ENCODE results near the gene LHX4. TPM values are rescaled to one million over a fixed set of nuclear protein-coding genes. Genes with fewer than 3 reads are reported as not detected.

Gene LHX4
- total and polyA plus RNA-seq, 3 experiments from 2014 or later = 0.08 TPM; not detected in 2

GRCh38 chr1:180274221-180274620 lies 44.2 kb downstream of the LHX4 start:
- no peaks in the 10 kb centered on the region for H3K36me3 ChIP-seq (ENCODE audit: insufficient read depth, low read length)
- H3K9me3 ChIP-seq (ENCODE audit: low read length) = no peaks in the 10 kb centered on the region
- H3K27me3 ChIP-seq (ENCODE audit: insufficient read depth, low read length, poor library complexity, severe bottlenecking) = no peaks in the 10 kb centered on the region
- Mint-ChIP-seq H3K27me3 (peaks cover 0 to 4% of the 10 kb centered on the region in 2 donors), H3K4me3 (no peak overlapping the region), H3K36me3 (peaks cover 3 to 57% (median 15%) of the 10 kb centered on the region in 3 donors), H3K27ac (no peak overlapping the region), H3K9me3 (no peaks in the 10 kb centered on the region), H3K4me1 (no peaks in the 10 kb centered on the region)
- ChIA-PET POLR2A (no interaction called here), CTCF (no interaction called here)
- H3K4me3 ChIP-seq (ENCODE audit: low read length) = no peak overlapping the region
- no peaks in the 10 kb centered on the region for H3K4me1 ChIP-seq (ENCODE audit: insufficient read depth, low read length)
- H3K27ac ChIP-seq (ENCODE audit: low read depth, low read length) = no peak overlapping the region
- no peak for DNase-seq

DNA sequence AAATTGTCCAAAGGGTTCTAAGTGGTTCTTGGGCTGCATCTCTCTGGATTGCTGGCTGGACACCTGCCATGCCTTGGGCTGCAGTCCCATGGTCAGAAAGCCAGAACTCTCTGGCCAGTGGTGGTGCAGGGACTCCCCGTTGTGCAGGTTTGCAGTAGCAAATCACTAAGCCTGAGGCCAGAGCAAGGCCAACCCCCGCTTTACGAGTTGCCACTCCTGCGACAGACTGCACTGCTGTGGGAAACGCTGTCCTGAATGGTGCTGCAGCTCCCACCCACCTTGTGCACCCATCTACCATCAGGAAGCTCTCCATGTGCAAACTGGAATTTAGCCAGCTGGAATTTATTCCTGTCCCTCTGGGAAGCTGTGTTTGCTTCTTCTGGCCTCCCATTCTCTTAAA lies 45.7 kb downstream of the LHX4 start:
- no peaks in the 10 kb centered on the region for H3K9me3 ChIP-seq (ENCODE audit: low read length)
- H3K36me3 ChIP-seq (ENCODE audit: insufficient read depth, low read length) = no peaks in the 10 kb centered on the region
- ChIA-PET CTCF (no interaction called here), POLR2A (no interaction called here)
- no peak overlapping the region for H3K4me3 ChIP-seq (ENCODE audit: low read length)
- no peaks in the 10 kb centered on the region for H3K27me3 ChIP-seq (ENCODE audit: insufficient read depth, low read length, poor library complexity, severe bottlenecking)
- H3K4me1 ChIP-seq (ENCODE audit: insufficient read depth, low read length) = no peaks in the 10 kb centered on the region
- H3K27ac ChIP-seq (ENCODE audit: low read depth, low read length) = no peak overlapping the region
- H3K4me3 Mint-ChIP-seq = no peak overlapping the region
- DNase-seq = no peak
- no peaks in the 10 kb centered on the region for H3K9me3 Mint-ChIP-seq
- H3K4me1 Mint-ChIP-seq = no peaks in the 10 kb centered on the region
- H3K27ac Mint-ChIP-seq = no peak overlapping the region
- peaks cover 0 to 3% of the 10 kb centered on the region in 2 donors for H3K27me3 Mint-ChIP-seq
- H3K36me3 Mint-ChIP-seq = peaks cover 9 to 62% (median 20%) of the 10 kb centered on the region in 3 donors

DNA sequence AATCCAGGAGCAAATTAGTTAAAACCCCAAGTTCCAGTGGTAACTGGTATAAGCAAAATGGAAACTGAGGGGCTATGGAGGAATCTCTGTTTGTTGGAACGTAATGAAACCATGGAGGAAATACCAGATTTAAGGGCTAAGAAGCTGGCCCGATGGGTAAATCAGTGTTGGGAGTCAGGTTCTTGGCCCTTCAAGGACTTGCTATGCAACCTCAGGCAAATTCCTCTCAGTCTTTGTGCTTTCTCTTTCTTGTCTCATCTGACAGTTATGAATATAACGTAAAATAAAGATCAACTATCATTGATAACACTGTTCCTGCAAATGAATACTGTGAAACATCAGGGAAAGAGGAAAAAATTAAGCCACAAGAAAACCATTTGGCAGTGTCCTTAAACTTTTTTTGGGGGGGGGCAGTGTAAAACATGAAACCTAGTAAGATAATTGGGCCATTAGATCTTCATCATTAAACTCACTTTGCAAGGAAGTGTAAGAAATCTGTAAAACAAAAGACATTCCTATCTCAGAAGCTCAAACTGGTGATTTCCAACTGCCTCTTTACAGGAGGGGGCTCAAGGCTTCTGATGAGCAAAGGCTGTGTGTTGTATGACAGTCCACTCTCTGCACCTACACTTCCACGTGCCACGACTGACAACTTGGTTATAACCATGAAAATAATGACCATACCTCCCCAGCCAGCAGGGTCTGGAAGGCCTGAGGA lies 47.6 kb downstream of the LHX4 start:
- Mint-ChIP-seq H3K9me3 (no peaks in the 10 kb centered on the region), H3K36me3 (peaks cover 9 to 77% (median 26%) of the 10 kb centered on the region in 3 donors), H3K27ac (no peak overlapping the region), H3K4me1 (no peaks in the 10 kb centered on the region), H3K4me3 (no peak overlapping the region), H3K27me3 (no peaks in the 10 kb centered on the region)
- Histone ChIP-seq H3K4me1 (ENCODE audit: insufficient read depth, low read length) (no peaks in the 10 kb centered on the region), H3K27ac (ENCODE audit: low read depth, low read length) (no peak overlapping the region), H3K4me3 (ENCODE audit: low read length) (no peak overlapping the region), H3K27me3 (ENCODE audit: insufficient read depth, low read length, poor library complexity, severe bottlenecking) (no peaks in the 10 kb centered on the region), H3K36me3 (ENCODE audit: insufficient read depth, low read length) (no peaks in the 10 kb centered on the region), H3K9me3 (ENCODE audit: low read length) (no peaks in the 10 kb centered on the region)
- no peak for DNase-seq
- CTCF ChIA-PET = no interaction called here
- POLR2A ChIA-PET = no interaction called here

- Histone ChIP-seq H3K4me3 (ENCODE audit: low read length) (no peak overlapping the region), H3K9me3 (ENCODE audit: low read length) (no peaks in the 10 kb centered on the region), H3K4me1 (ENCODE audit: insufficient read depth, low read length) (no peaks in the 10 kb centered on the region), H3K27me3 (ENCODE audit: insufficient read depth, low read length, poor library complexity, severe bottlenecking) (no peaks in the 10 kb centered on the region), H3K36me3 (ENCODE audit: insufficient read depth, low read length) (no peaks in the 10 kb centered on the region), H3K27ac (ENCODE audit: low read depth, low read length) (no peak overlapping the region)
- Mint-ChIP-seq H3K9me3 (no peaks in the 10 kb centered on the region), H3K4me1 (no peaks in the 10 kb centered on the region), H3K36me3 (peaks cover 9 to 77% (median 26%) of the 10 kb centered on the region in 3 donors), H3K27ac (no peak overlapping the region), H3K4me3 (no peak overlapping the region), H3K27me3 (no peaks in the 10 kb centered on the region)
- DNase-seq = no peak
- POLR2A ChIA-PET = no interaction called here
- CTCF ChIA-PET = no interaction called here
Measured at GRCh38 chr1:180278194-180278515, 48.1 kb downstream of the LHX4 start.

GRCh38 chr1:180278596-180279395 lies 48.7 kb downstream of the LHX4 start:
- CTCF ChIA-PET = no interaction called here
- H3K27me3 ChIP-seq (ENCODE audit: insufficient read depth, low read length, poor library complexity, severe bottlenecking) = no peaks in the 10 kb centered on the region
- Mint-ChIP-seq H3K9me3 (no peaks in the 10 kb centered on the region), H3K4me1 (no peaks in the 10 kb centered on the region), H3K36me3 (peaks cover 9 to 75% (median 26%) of the 10 kb centered on the region in 3 donors), H3K27ac (peak overlapping the region in 1 of 8 donors; percentile 47), H3K4me3 (no peak overlapping the region), H3K27me3 (no peaks in the 10 kb centered on the region)
- no peak overlapping the region for H3K4me3 ChIP-seq (ENCODE audit: low read length)
- no peaks in the 10 kb centered on the region for H3K9me3 ChIP-seq (ENCODE audit: low read length)
- H3K27ac ChIP-seq (ENCODE audit: low read depth, low read length) = no peak overlapping the region
- DNase-seq = no peak
- POLR2A ChIA-PET = no interaction called here
- H3K36me3 ChIP-seq (ENCODE audit: insufficient read depth, low read length) = no peaks in the 10 kb centered on the region
- no peaks in the 10 kb centered on the region for H3K4me1 ChIP-seq (ENCODE audit: insufficient read depth, low read length)

DNA sequence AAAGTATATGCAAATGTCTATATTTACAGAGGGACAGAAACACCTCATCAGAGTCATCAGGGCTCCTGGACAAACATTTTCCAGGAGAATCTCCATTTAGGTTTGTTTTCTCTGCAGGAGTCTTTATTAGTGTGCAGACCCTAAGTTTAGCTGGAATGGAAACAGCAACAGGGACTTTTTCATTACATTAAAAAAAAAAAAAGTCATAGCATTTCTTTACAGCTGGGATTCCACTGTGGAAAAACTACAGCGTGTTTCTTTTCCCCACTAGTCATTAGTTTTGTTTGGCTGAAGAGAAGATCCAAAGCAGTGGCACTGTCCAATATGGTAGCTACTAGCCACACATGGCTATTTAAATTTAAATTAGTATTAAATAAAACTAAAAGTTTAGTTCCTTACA lies 49.6 kb downstream of the LHX4 start:
- H3K36me3 Mint-ChIP-seq = peaks cover 9 to 72% (median 30%) of the 10 kb centered on the region in 3 donors
- H3K27me3 ChIP-seq (ENCODE audit: insufficient read depth, low read length, poor library complexity, severe bottlenecking) = no peaks in the 10 kb centered on the region
- no peaks in the 10 kb centered on the region for H3K36me3 ChIP-seq (ENCODE audit: insufficient read depth, low read length)
- no peak overlapping the region for H3K4me3 Mint-ChIP-seq
- ChIA-PET CTCF (no interaction called here), POLR2A (no interaction called here)
- H3K27me3 Mint-ChIP-seq = no peaks in the 10 kb centered on the region
- no peak overlapping the region for H3K4me3 ChIP-seq (ENCODE audit: low read length)
- DNase-seq = no peak
- H3K4me1 ChIP-seq (ENCODE audit: insufficient read depth, low read length) = no peaks in the 10 kb centered on the region
- H3K9me3 ChIP-seq (ENCODE audit: low read length) = no peaks in the 10 kb centered on the region
- no peaks in the 10 kb centered on the region for H3K4me1 Mint-ChIP-seq
- H3K27ac Mint-ChIP-seq = no peak overlapping the region
- no peak overlapping the region for H3K27ac ChIP-seq (ENCODE audit: low read depth, low read length)
- no peaks in the 10 kb centered on the region for H3K9me3 Mint-ChIP-seq

DNA sequence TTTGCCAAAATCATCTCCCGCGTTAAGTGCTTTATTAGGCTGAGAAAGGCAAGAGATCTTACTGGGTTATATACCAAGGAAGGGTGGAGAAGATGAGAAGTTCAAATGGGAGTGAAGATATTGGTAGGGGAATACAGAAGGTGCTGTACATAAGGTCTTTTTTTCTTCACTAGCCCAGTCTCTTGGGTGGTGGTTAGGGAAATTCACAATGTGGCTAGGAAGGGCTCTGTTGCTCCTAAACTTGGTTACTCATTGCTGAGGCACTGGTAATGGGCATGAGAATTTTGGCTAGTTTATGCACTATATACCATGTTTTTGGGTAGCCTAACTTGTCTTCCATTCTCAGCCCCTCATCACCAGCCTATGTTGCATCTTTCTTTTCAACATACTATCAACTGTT lies 50.6 kb downstream of the LHX4 start:
- H3K36me3 Mint-ChIP-seq = peaks cover 6 to 69% (median 30%) of the 10 kb centered on the region in 3 donors
- POLR2A ChIA-PET = no interaction called here
- Histone ChIP-seq H3K36me3 (ENCODE audit: insufficient read depth, low read length) (no peaks in the 10 kb centered on the region), H3K4me1 (ENCODE audit: insufficient read depth, low read length) (no peaks in the 10 kb centered on the region), H3K27me3 (ENCODE audit: insufficient read depth, low read length, poor library complexity, severe bottlenecking) (no peaks in the 10 kb centered on the region), H3K27ac (ENCODE audit: low read depth, low read length) (no peak overlapping the region), H3K9me3 (ENCODE audit: low read length) (no peaks in the 10 kb centered on the region), H3K4me3 (ENCODE audit: low read length) (no peak overlapping the region)
- no peak overlapping the region for H3K27ac Mint-ChIP-seq
- no peaks in the 10 kb centered on the region for H3K9me3 Mint-ChIP-seq
- no peaks in the 10 kb centered on the region for H3K4me1 Mint-ChIP-seq
- no peaks in the 10 kb centered on the region for H3K27me3 Mint-ChIP-seq
- H3K4me3 Mint-ChIP-seq = no peak overlapping the region
- CTCF ChIA-PET = no interaction called here
- no peak for DNase-seq

GRCh38 chr1:180281490-180281889 lies 51.4 kb downstream of the LHX4 start:
- H3K4me1 ChIP-seq (ENCODE audit: insufficient read depth, low read length) = no peaks in the 10 kb centered on the region
- DNase-seq = no peak
- H3K27ac ChIP-seq (ENCODE audit: low read depth, low read length) = no peak overlapping the region
- Mint-ChIP-seq H3K9me3 (no peaks in the 10 kb centered on the region), H3K27ac (no peak overlapping the region), H3K27me3 (no peaks in the 10 kb centered on the region), H3K4me3 (no peak overlapping the region), H3K4me1 (no peaks in the 10 kb centered on the region), H3K36me3 (peaks cover 6 to 65% (median 32%) of the 10 kb centered on the region in 3 donors)
- ChIA-PET POLR2A (no interaction called here), CTCF (no interaction called here)
- H3K9me3 ChIP-seq (ENCODE audit: low read length) = no peaks in the 10 kb centered on the region
- H3K36me3 ChIP-seq (ENCODE audit: insufficient read depth, low read length) = no peaks in the 10 kb centered on the region
- no peak overlapping the region for H3K4me3 ChIP-seq (ENCODE audit: low read length)
- no peaks in the 10 kb centered on the region for H3K27me3 ChIP-seq (ENCODE audit: insufficient read depth, low read length, poor library complexity, severe bottlenecking)

All from CD8-positive, alpha-beta memory T cell (primary cell).